Measurements from ENCODE around the gene ACSF2. TPM values are rescaled to one million over a fixed set of nuclear protein-coding genes. Genes with fewer than 3 reads are reported as not detected.

Gene ACSF2
- total RNA-seq, 4 donors from 2014 or later, result 20.5 to 69.3 (median 31.9) TPM

GRCh38 chr17:50476545-50477315 is 50.7 kb downstream of the ACSF2 start:
- Histone ChIP-seq H3K4me3 (peak overlapping the region in 1 of 4 donors; percentile 4), H3K27ac (no peak overlapping the region), H3K36me3 (peaks cover 0 to 34% (median 0%) of the 10 kb centered on the region in 3 donors), H3K4me1 (peaks cover 0 to 31% (median 9%) of the 10 kb centered on the region in 4 donors), H3K27me3 (no peaks in the 10 kb centered on the region), H3K9me3 (no peaks in the 10 kb centered on the region)
- TF ChIP-seq CTCF (IDR thresholded peaks at IDR 0.05) (no peak), POLR2A (IDR thresholded peaks at IDR 0.05) (no peak), EP300 (IDR thresholded peaks at IDR 0.05) (no peak)
- 74% methylated on average over 18 of the region's 18 CpGs for WGBS, 2 donors
- DNase-seq (ENCODE audit: low spot score in 2 of 2), result no peak

GRCh38 chr17:50477976-50478375 is 52.0 kb downstream of the ACSF2 start:
- 50 to 72% methylated on average over 7 of the region's 7 CpGs for WGBS, 2 donors
- TF ChIP-seq POLR2A (IDR thresholded peaks at IDR 0.05), result no peak
- no peak for TF ChIP-seq EP300 (IDR thresholded peaks at IDR 0.05)
- TF ChIP-seq CTCF (IDR thresholded peaks at IDR 0.05), result no peak
- DNase-seq (ENCODE audit: low spot score in 2 of 2), result no peak
- Histone ChIP-seq H3K9me3 (no peaks in the 10 kb centered on the region), H3K4me1 (peaks cover 0 to 43% (median 13%) of the 10 kb centered on the region in 4 donors), H3K27me3 (no peaks in the 10 kb centered on the region), H3K27ac (peak overlapping the region; percentile 68 to 93 (median 84)), H3K36me3 (peaks cover 0 to 30% (median 0%) of the 10 kb centered on the region in 3 donors), H3K4me3 (peak overlapping the region; percentile 58 to 85 (median 76))

GRCh38 chr17:50478391-50479381 is 52.7 kb downstream of the ACSF2 start, which contains the start of gene RSAD1:
Gene RSAD1, plus strand, starts transcription at chr17:50478860. Its CDS starts 25 bp downstream, at chr17:50478885.
- peak within 1 kb of the TSS; percentile 68 to 93 (median 84) for H3K27ac ChIP-seq
- DNase-seq (ENCODE audit: low spot score in 2 of 2), result peak; percentile 65 to 70
- H3K4me3 ChIP-seq, result peak within 1 kb of the TSS; percentile 58 to 85 (median 76)
- H3K9me3 ChIP-seq, result no peaks in the 10 kb centered on the region
- peaks cover 0 to 48% (median 15%) of the 10 kb centered on the region in 4 donors for H3K4me1 ChIP-seq
- 2 to 4% methylated on average over 67 to 69 of the region's 75 CpGs for WGBS, 2 donors
- peaks cover 0 to 32% (median 0%) of the 10 kb centered on the region in 3 donors for H3K36me3 ChIP-seq
- TF ChIP-seq POLR2A (IDR thresholded peaks at IDR 0.05) (peak; percentile 69 to 78), CTCF (IDR thresholded peaks at IDR 0.05) (peak; percentile 88 to 99 (median 96)), EP300 (IDR thresholded peaks at IDR 0.05) (peak in 1 of 2 donors; percentile 77)
- no peaks in the 10 kb centered on the region for H3K27me3 ChIP-seq

GRCh38 chr17:50479522-50480141 is 53.6 kb downstream of the ACSF2 start:
- no peaks in the 10 kb centered on the region for H3K27me3 ChIP-seq
- DNase-seq (ENCODE audit: low spot score in 2 of 2), result peak in 1 of 2 donors; percentile 59
- H3K36me3 ChIP-seq, result peaks cover 0 to 32% (median 0%) of the 10 kb centered on the region in 3 donors
- H3K4me3 ChIP-seq, result peak overlapping the region; percentile 58 to 85 (median 76)
- H3K27ac ChIP-seq, result peak overlapping the region in 3 of 4 donors; percentile 18 to 93 (median 85)
- no peaks in the 10 kb centered on the region for H3K9me3 ChIP-seq
- TF ChIP-seq CTCF (IDR thresholded peaks at IDR 0.05) (peak in 3 of 5 experiments; percentile 30 to 48 (median 41)), EP300 (IDR thresholded peaks at IDR 0.05) (no peak)
- 15 to 18% methylated on average over 18 to 19 of the region's 19 CpGs for WGBS, 2 donors
- H3K4me1 ChIP-seq, result peaks cover 0 to 54% (median 15%) of the 10 kb centered on the region in 4 donors

Measured in tibial nerve (tissue), 4 donors.